Activated T-helper 2 cell treated with anti-CD3 and anti-CD28 coated beads, Interferon-gamma antibody, Interleukin-2, Interleukin-4, amounts not matched to agents 10 μg/mL and 5 μg/mL and 100 μg/mL, durations not matched to agents 14 hours and 24 hours and 36 hours (primary cell): ENCODE results near the gene BTBD9. TPM values are rescaled to one million over a fixed set of nuclear protein-coding genes. Genes with fewer than 3 reads are reported as not detected.

Experiments
- DNase-seq: peaks from one replicate; pipeline ENCODE4 v3.0.0; 2021; ENCODE audit warnings: low spot score
- H3K27ac Mint-ChIP-seq: one replicate; pipeline ENCODE4 v1.8.0; 2021; ENCODE audit warnings: mixed read lengths
- H3K27me3 Mint-ChIP-seq: one replicate; pipeline ENCODE4 v1.8.0; 2021; ENCODE audit warnings: low read depth, mixed read lengths
- H3K36me3 Mint-ChIP-seq: one replicate; pipeline ENCODE4 v1.8.0; 2021; ENCODE audit warnings: low read depth, mixed read lengths
- H3K4me1 Mint-ChIP-seq: one replicate; pipeline ENCODE4 v1.8.0; 2021; ENCODE audit warnings: low read depth, mixed read lengths
- H3K4me3 Mint-ChIP-seq: one replicate; pipeline ENCODE4 v1.8.0; 2021; ENCODE audit warnings: low read depth, mild to moderate bottlenecking, moderate library complexity, mixed read lengths
- H3K9me3 Mint-ChIP-seq: one replicate; pipeline ENCODE4 v1.8.0; 2021; ENCODE audit warnings: mixed read lengths
- intact Hi-C: fragments of 100-400 bp; cut with micrococcal nuclease; formaldehyde crosslinking; loops from one replicate; pipeline ENCODE4 v1.15.1; 2023
- total RNA-seq: library from RNA; stranded (reverse); gene quantifications from 2 replicates; pipeline ENCODE4 v1.2.3, GENCODE V29; 2022

Gene BTBD9
- total RNA-seq, 1 donor from 2014 or later: 15.2 TPM

DNA sequence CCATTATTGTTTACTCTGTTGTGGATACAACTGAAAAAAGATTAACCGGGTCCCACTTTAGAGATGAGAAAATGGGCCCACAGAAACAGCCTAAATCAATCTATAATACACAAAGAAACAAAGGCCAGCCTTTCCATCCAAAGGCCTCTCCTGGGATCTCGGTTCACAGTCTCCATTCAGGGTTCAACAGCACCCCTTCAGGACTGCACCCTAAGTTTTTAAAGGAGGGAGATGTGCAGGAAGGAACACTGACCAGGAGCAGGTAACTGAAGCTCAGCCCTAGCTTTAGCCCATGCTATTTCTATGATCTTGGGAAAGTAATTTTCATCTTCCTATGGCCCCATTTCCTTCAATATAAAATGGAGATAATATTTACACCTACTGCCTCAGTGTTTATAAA, 147.7 kb downstream of the BTBD9 start:
- Mint-ChIP-seq H3K4me3 (no peak overlapping the region), H3K27ac (no peak overlapping the region), H3K36me3 (no peaks in the 10 kb centered on the region), H3K4me1 (peaks cover 5% of the 10 kb centered on the region), H3K9me3 (no peaks in the 10 kb centered on the region), H3K27me3 (no peaks in the 10 kb centered on the region)
- DNase-seq: no peak
- intact Hi-C loops: loop anchor here (5.0 kb wide), 4 partner anchors 180 to 795 kb away; partner anchors contain the start of gene MDGA1

GRCh38 chr6:38489951-38490350, 149.8 kb downstream of the BTBD9 start:
- no peak overlapping the region for H3K27ac Mint-ChIP-seq
- no peak for DNase-seq
- no peaks in the 10 kb centered on the region for H3K4me1 Mint-ChIP-seq
- no peaks in the 10 kb centered on the region for H3K27me3 Mint-ChIP-seq
- no peaks in the 10 kb centered on the region for H3K36me3 Mint-ChIP-seq
- H3K9me3 Mint-ChIP-seq: no peaks in the 10 kb centered on the region
- intact Hi-C loops: loop anchor here (5.0 kb wide), 4 partner anchors 182 to 793 kb away; partner anchors contain the start of gene MDGA1
- no peak overlapping the region for H3K4me3 Mint-ChIP-seq

DNA sequence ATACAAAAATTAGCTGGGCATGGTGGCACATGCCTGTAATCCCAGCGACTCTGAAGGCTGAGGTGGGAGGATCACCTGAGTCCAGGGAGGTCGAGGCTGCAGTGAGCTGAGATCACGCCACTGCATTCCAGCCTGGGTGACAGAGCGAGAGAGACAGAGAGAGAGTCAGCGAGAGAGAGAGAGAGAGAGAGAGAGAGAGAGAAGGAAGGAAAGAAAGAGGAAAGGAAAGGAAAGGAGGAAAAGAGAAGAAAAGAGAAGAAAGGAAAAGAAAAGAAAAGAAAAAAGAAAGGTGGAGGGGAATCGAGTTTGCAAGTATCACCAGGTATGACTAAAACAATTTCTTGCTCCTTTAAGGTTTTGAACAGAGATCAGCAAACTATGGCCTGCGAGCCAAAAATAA, 152.3 kb downstream of the BTBD9 start:
- Mint-ChIP-seq H3K27ac (no peak overlapping the region), H3K9me3 (no peaks in the 10 kb centered on the region), H3K4me3 (no peak overlapping the region)

DNA sequence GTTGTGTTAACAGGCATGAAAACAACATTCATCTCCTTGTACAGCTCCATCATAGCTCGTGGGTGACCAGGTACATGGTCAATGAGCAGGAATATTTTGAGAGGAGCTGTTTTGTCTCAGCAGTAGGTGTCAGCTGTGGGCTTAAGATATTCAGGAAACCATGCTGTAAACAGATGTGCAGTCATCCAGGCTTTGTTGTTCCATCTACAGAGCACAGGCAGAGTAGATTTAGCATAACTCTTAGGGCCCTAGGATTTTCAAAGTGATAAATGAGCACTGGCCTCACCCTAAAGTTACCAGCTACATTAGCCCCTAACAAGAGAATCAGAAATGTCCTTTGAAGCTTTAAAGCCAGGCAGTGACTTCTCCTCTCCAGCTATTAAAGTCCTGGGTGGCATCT, 154.2 kb downstream of the BTBD9 start:
- Mint-ChIP-seq H3K4me3 (no peak overlapping the region), H3K4me1 (no peaks in the 10 kb centered on the region), H3K36me3 (no peaks in the 10 kb centered on the region), H3K27ac (no peak overlapping the region), H3K27me3 (no peaks in the 10 kb centered on the region), H3K9me3 (no peaks in the 10 kb centered on the region)
- intact Hi-C loops: no loop called here
- no peak for DNase-seq

More for the DNA sequence above, 152.3 kb downstream of the BTBD9 start:
- no peaks in the 10 kb centered on the region for H3K4me1 Mint-ChIP-seq
- intact Hi-C loops: no loop called here
- no peaks in the 10 kb centered on the region for H3K27me3 Mint-ChIP-seq
- no peaks in the 10 kb centered on the region for H3K36me3 Mint-ChIP-seq
- no peak for DNase-seq

GRCh38 chr6:38484656-38485055, 155.1 kb downstream of the BTBD9 start:
- intact Hi-C loops: no loop called here
- Mint-ChIP-seq H3K4me3 (no peak overlapping the region), H3K9me3 (no peaks in the 10 kb centered on the region), H3K27me3 (no peaks in the 10 kb centered on the region), H3K36me3 (no peaks in the 10 kb centered on the region), H3K4me1 (no peaks in the 10 kb centered on the region), H3K27ac (no peak overlapping the region)
- DNase-seq: no peak

- H3K9me3 Mint-ChIP-seq: no peaks in the 10 kb centered on the region
- H3K27me3 Mint-ChIP-seq: no peaks in the 10 kb centered on the region
Observed at GRCh38 chr6:38483526-38483925, 156.2 kb downstream of the BTBD9 start.

DNA sequence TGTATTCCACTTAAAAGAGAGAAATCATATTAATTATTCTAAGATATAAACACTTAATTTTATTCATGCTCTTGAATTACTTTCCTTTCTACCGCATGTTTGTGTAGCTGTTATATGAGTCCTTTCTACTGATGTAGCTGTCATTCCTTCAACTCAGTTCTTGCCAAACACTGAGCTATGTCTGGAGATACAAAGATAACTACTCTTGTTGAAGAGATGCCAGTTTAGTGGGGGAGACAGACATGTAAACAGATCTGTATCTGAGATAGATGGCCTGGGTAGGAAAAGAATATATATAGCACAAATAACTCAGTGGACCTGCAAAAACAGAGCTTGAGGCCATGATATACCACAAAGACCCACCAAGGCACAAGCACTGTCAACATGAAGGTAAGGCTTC, 157.3 kb downstream of the BTBD9 start:
- Mint-ChIP-seq H3K9me3 (no peaks in the 10 kb centered on the region), H3K27me3 (no peaks in the 10 kb centered on the region), H3K36me3 (no peaks in the 10 kb centered on the region), H3K4me3 (no peak overlapping the region), H3K27ac (no peak overlapping the region), H3K4me1 (peaks cover 1% of the 10 kb centered on the region)
- DNase-seq: no peak
- intact Hi-C loops: no loop called here

More at GRCh38 chr6:38483526-38483925, 156.2 kb downstream of the BTBD9 start:
- intact Hi-C loops: no loop called here
- no peak for DNase-seq
- no peak overlapping the region for H3K27ac Mint-ChIP-seq
- H3K4me3 Mint-ChIP-seq: no peak overlapping the region
- no peaks in the 10 kb centered on the region for H3K36me3 Mint-ChIP-seq
- no peaks in the 10 kb centered on the region for H3K4me1 Mint-ChIP-seq

GRCh38 chr6:38481851-38482250, 157.9 kb downstream of the BTBD9 start:
- H3K27ac Mint-ChIP-seq: no peak overlapping the region
- H3K4me3 Mint-ChIP-seq: no peak overlapping the region
- no peak for DNase-seq
- no peaks in the 10 kb centered on the region for H3K9me3 Mint-ChIP-seq
- H3K27me3 Mint-ChIP-seq: no peaks in the 10 kb centered on the region
- no peaks in the 10 kb centered on the region for H3K36me3 Mint-ChIP-seq
- peaks cover 1% of the 10 kb centered on the region for H3K4me1 Mint-ChIP-seq
- intact Hi-C loops: no loop called here

- no peaks in the 10 kb centered on the region for H3K9me3 Mint-ChIP-seq
- no peak overlapping the region for H3K4me3 Mint-ChIP-seq
- H3K27me3 Mint-ChIP-seq: no peaks in the 10 kb centered on the region
- intact Hi-C loops: no loop called here
- no peaks in the 10 kb centered on the region for H3K36me3 Mint-ChIP-seq
- no peak for DNase-seq
- no peak overlapping the region for H3K27ac Mint-ChIP-seq
- H3K4me1 Mint-ChIP-seq: peaks cover 1% of the 10 kb centered on the region
Observed at GRCh38 chr6:38481211-38481836, 158.4 kb downstream of the BTBD9 start.

DNA sequence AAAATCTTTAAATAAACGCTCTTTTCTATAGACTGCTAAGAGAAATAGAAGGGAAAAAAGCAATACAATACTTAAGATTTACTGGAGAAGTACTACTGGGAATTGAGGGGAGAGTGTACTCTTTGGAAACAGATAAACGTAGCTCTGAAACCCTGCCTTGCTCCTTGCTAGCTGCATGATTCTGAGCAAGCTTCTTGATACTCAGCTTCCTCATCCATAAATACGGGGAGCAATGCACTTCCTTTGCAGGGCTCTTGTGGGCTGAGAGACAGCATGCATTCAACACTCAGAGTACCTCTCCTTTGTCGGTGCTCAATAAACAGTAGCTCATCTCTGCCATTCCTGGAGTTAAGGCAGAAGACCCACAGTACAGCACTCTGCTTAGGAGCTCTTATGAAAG, 159.7 kb downstream of the BTBD9 start:
- H3K27ac Mint-ChIP-seq: no peak overlapping the region

GRCh38 chr6:38479331-38479730, 160.4 kb downstream of the BTBD9 start:
- Mint-ChIP-seq H3K27me3 (no peaks in the 10 kb centered on the region), H3K36me3 (no peaks in the 10 kb centered on the region), H3K4me1 (peaks cover 1% of the 10 kb centered on the region), H3K9me3 (no peaks in the 10 kb centered on the region), H3K4me3 (no peak overlapping the region), H3K27ac (no peak overlapping the region)
- DNase-seq: no peak
- intact Hi-C loops: no loop called here

More for the DNA sequence above, 159.7 kb downstream of the BTBD9 start:
- Mint-ChIP-seq H3K4me3 (no peak overlapping the region), H3K27me3 (no peaks in the 10 kb centered on the region), H3K4me1 (peaks cover 1% of the 10 kb centered on the region), H3K36me3 (no peaks in the 10 kb centered on the region), H3K9me3 (no peaks in the 10 kb centered on the region)
- DNase-seq: no peak
- intact Hi-C loops: no loop called here

GRCh38 chr6:38477680-38478260, 162.0 kb downstream of the BTBD9 start:
- Mint-ChIP-seq H3K36me3 (no peaks in the 10 kb centered on the region), H3K27ac (no peak overlapping the region), H3K9me3 (no peaks in the 10 kb centered on the region), H3K4me1 (peaks cover 1% of the 10 kb centered on the region), H3K27me3 (no peaks in the 10 kb centered on the region), H3K4me3 (no peak overlapping the region)
- intact Hi-C loops: no loop called here
- DNase-seq: no peak

DNA sequence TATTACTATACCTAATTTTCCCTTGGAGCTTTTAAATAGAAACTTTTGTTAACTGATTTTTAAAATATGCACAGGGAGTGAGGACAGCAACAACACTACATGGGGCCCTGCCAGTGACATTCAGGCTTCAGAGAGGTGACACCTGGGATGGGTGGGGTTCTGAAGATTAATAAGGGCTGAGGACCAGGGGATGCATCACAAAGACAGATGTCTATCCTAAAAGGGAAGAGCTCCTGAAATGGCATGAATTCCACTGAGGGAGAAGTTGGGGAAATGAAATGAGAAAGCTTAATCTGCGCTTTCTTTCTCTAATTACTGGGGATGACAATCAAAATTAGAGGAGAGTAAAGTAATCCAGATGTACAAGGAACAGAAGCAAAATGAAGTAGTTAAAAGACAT, 162.8 kb downstream of the BTBD9 start:
- Mint-ChIP-seq H3K4me1 (peaks cover 1% of the 10 kb centered on the region), H3K9me3 (no peaks in the 10 kb centered on the region), H3K27ac (no peak overlapping the region), H3K36me3 (no peaks in the 10 kb centered on the region), H3K4me3 (no peak overlapping the region), H3K27me3 (no peaks in the 10 kb centered on the region)
- DNase-seq: no peak
- intact Hi-C loops: no loop called here
